Pancreas (tissue), 10 donors: ENCODE data around the gene EIF3D. TPM values are rescaled to one million over a fixed set of nuclear protein-coding genes. Genes with fewer than 3 reads are reported as not detected.

ENCODE experiments used
- ATAC-seq, 4 donors: fragments of 200-7000 bp; cut with Tn5 transposase; one replicate each; pipeline versions ENCODE4 v1.8.0 to v1.9.1; 2020; ENCODE audit warnings: mild to moderate bottlenecking in 4 of 4, moderate library complexity in 4 of 4
- DNase-seq, 6 donors: peaks; one replicate each; pipeline ENCODE4 v3.0.0-alpha.2; 2020
- FAIRE-seq: peaks from 2 replicates; lab custom pipeline; 2012; peaks lifted over from hg19 to GRCh38; lab: Jason Lieb, UNC
- H3K27ac ChIP-seq, 4 donors: fragments of 200-600 bp; sonication (generic); 1 replicate in 3 of 4; 2 replicates in 1 of 4; pipeline versions ENCODE4 v1.5.0 to v1.8.0; 2020
- H3K27me3 ChIP-seq, 4 donors: fragments of 200-600 bp; one replicate each; pipeline ENCODE4 v1.8.0; 2021
- H3K36me3 ChIP-seq, 3 donors: fragments of 200-600 bp; sonication (generic) in 1 of 3; one replicate each; pipeline versions ENCODE4 v1.5.0 to v1.8.0; 2020 to 2021
- H3K4me1 ChIP-seq, 3 donors: fragments of 200-600 bp; one replicate each; pipeline ENCODE4 v1.8.0; 2021
- H3K4me3 ChIP-seq, 4 donors: fragments of 200-600 bp; sonication (generic) in 2 of 4; one replicate each; pipeline versions ENCODE4 v1.5.0 to v1.8.0; 2020 to 2021
- H3K9me3 ChIP-seq, 4 donors: fragments of 200-600 bp; one replicate each; pipeline ENCODE4 v1.8.0; 2021
- CTCF ChIP-seq, 4 donors: fragments of 200-600 bp; sonication (generic) in 3 of 4; IDR thresholded peaks; one replicate each; pipeline versions ENCODE4 v1.5.0 to v1.8.0; 2021; ENCODE audit warnings: antibody characterized with exemption in 4 of 4
- WGBS, 2 donors: extraction: QIAGEN DNeasy Blood & Tissue Kit; methylation state at CpG; one replicate each; pipeline ENCODE4 v1.1.7; 2013; 5-methylcytosine and 5-hydroxymethylcytosine counted together
- intact Hi-C, 3 donors: fragments of 100-400 bp; cut with DNase I; formaldehyde crosslinking; loops; one replicate each; pipeline versions ENCODE4 v1.11.1 to v1.14.2; 2022
- polyA plus RNA-seq, 2 donors: library from polyadenylated mRNA; stranded (reverse); fragments of 200-250 nt; gene quantifications; one replicate each; pipeline ENCODE4 v1.2.3, GENCODE V29; 2013
- total RNA-seq, 6 donors: library from RNA; stranded (reverse); fragmentation: NEBNext Ultra II Directional in 4 of 6; extraction: Animal tissue kit (Norgen Biotek cat#: 25700) in 4 of 6; gene quantifications; one replicate each; pipeline versions ENCODE4 v1.2.1 to v1.2.4, GENCODE V29; 2021 to 2023
- donor health status: healthy with polysubstance abuse.
- donor health status: DM: no; HTN: no; CAD: no; lungs with moderate emphysema.
- donor health status: DM: no; HTN: no; CAD: no.
- donor health status: control.
- donor health status: control.
- donor health status: Bipolar disorder and iron deficiency.
- donor health status: DM: yes; HTN: yes; CAD: no.
- donor health status: DM: no; HTN: no; CAD: no.
- donor health status: DM: no; HTN: no; CAD: no.
- donor health status: DM: yes; HTN: yes; CAD: no.

EIF3D gene
- total and polyA plus RNA-seq, 8 donors: 106 to 182 (median 136) TPM

DNA sequence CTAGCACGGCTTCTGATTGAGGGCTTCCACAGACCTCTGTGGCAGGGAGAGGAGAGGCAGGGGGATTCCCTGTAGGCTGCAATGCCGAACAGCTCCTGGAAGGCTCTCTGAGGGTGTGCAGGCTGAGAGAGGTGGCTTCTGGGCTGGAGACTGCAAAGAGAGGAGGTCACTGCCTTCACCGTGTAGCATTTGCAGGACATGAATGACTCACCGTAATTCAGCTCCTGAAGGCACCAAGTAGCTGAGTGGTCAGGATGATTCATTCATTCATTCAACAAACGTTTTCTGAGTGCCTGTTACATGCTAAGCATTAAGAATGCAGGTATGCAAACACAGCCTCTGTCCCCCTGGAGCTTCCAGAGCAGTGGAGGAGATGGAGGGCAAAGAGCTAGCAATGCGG lies 18.0 kb upstream of the EIF3D start:
- no peaks in the 10 kb centered on the region for H3K9me3 ChIP-seq
- intact Hi-C loops: loop anchor here in 2 of 3 donors (5.0 to 10.0 kb wide), 2 partner anchors 218 to 310 kb away; no protein-coding TSS in a partner anchor
- H3K27me3 ChIP-seq: no peaks in the 10 kb centered on the region
- ATAC-seq (no peak), FAIRE-seq (no peak), DNase-seq (no peak)
- 50 to 52% methylated on average over 6 of the region's 6 CpGs for WGBS, 2 donors
- no peak overlapping the region for H3K4me3 ChIP-seq
- H3K36me3 ChIP-seq: no peaks in the 10 kb centered on the region
- peaks cover 0 to 3% (median 0%) of the 10 kb centered on the region in 3 donors for H3K4me1 ChIP-seq
- no peak overlapping the region for H3K27ac ChIP-seq
- no peak for TF ChIP-seq CTCF (IDR thresholded peaks at IDR 0.05)

DNA sequence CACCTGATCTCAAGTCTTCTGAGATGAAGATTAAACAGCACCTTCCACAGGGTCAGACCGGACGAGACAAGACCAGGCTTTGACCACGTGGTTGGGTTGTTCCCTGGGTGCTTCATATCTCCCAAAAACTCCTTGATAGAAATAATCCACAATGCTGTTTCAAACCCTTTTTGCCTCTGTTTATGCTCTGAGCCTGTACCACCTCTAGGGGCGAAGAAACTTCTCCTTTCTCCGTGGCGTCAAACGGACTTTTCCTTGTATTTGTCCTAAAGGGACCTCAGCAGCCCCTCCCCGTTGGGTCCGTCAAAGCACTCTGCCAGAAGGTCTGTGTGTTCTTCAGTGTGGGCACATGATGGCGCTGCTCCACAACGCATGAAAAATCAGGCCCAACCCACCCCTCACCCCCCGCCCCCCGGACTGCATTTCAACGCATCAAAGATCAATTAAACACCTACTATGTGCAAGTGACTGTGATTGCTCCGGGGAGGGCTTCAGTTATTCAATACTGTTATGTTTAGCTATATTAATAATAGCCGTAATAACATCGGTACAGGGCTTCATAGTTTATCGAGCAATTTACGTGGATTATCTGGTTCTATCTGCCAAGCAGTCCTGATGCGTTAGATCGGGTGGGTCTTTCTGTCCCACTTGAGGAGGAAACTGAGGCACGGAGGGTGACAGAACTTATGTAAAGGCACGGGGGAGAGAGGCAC lies 17.3 kb upstream of the EIF3D start:
- H3K9me3 ChIP-seq: no peaks in the 10 kb centered on the region
- WGBS, 2 donors: 13 to 18% methylated on average over 23 of the region's 23 CpGs
- no peak for FAIRE-seq
- peak; percentile 78 to 96 (median 90) for ATAC-seq
- intact Hi-C loops: loop anchor here in 2 of 3 donors (5.0 to 10.0 kb wide), 2 partner anchors 219 to 311 kb away; no protein-coding TSS in a partner anchor
- peak; percentile 8 to 42 (median 38) for TF ChIP-seq CTCF (IDR thresholded peaks at IDR 0.05)
- no peak overlapping the region for H3K27ac ChIP-seq
- H3K4me1 ChIP-seq: peaks cover 0 to 3% (median 0%) of the 10 kb centered on the region in 3 donors
- peak in 4 of 6 donors; percentile 31 to 53 (median 42) for DNase-seq
- H3K27me3 ChIP-seq: no peaks in the 10 kb centered on the region
- no peak overlapping the region for H3K4me3 ChIP-seq
- H3K36me3 ChIP-seq: no peaks in the 10 kb centered on the region

GRCh38 chr22:36544107-36544620 lies 15.2 kb upstream of the EIF3D start:
- no peaks in the 10 kb centered on the region for H3K36me3 ChIP-seq
- intact Hi-C loops: loop anchor here in 1 of 3 donors (5.0 to 10.0 kb wide), 2 partner anchors 221 to 313 kb away; no protein-coding TSS in a partner anchor
- peaks cover 0 to 3% (median 0%) of the 10 kb centered on the region in 3 donors for H3K4me1 ChIP-seq
- no peak for DNase-seq
- no peak for FAIRE-seq
- H3K4me3 ChIP-seq: no peak overlapping the region
- TF ChIP-seq CTCF (IDR thresholded peaks at IDR 0.05): no peak
- H3K9me3 ChIP-seq: no peaks in the 10 kb centered on the region
- H3K27ac ChIP-seq: no peak overlapping the region
- WGBS, 2 donors: 88 to 89% methylated on average over 11 of the region's 11 CpGs
- H3K27me3 ChIP-seq: no peaks in the 10 kb centered on the region
- ATAC-seq: no peak

GRCh38 chr22:36541831-36542411 lies 13.0 kb upstream of the EIF3D start:
- Histone ChIP-seq H3K36me3 (no peaks in the 10 kb centered on the region), H3K4me1 (peaks cover 0 to 3% (median 0%) of the 10 kb centered on the region in 3 donors), H3K27me3 (no peaks in the 10 kb centered on the region), H3K4me3 (no peak overlapping the region), H3K27ac (no peak overlapping the region), H3K9me3 (no peaks in the 10 kb centered on the region)
- intact Hi-C loops: loop anchor here in 1 of 3 donors (5.0 to 10.0 kb wide), 2 partner anchors 223 to 315 kb away; no protein-coding TSS in a partner anchor
- ATAC-seq: peak in 2 of 4 donors; percentile 40 to 64
- DNase-seq: no peak
- 66 to 69% methylated on average over 9 of the region's 9 CpGs for WGBS, 2 donors
- FAIRE-seq: no peak
- TF ChIP-seq CTCF (IDR thresholded peaks at IDR 0.05): no peak
